MM.1S (cell line): Measurements from ENCODE around the gene LIX1.
"Not testable (repeated sequence)": the region's sequence is repeated elsewhere in the genome, so short reads cannot be mapped to it uniquely, and the experiment has no call there.

ENCODE experiments used
- DNase-seq: peaks from one replicate; pipeline ENCODE4 v3.0.0-alpha.2; 2015
- H2AFZ ChIP-seq: fragments of 300-600 bp; sonication (generic); 2 replicates; pipeline ENCODE4 v1.6.0; 2016; ENCODE audit warnings: antibody characterized with exemption, low read length
- H3F3A ChIP-seq: fragments of 300-600 bp; sonication (generic); 2 replicates; pipeline ENCODE4 v1.6.1; 2016; ENCODE audit warnings: mild to moderate bottlenecking, antibody characterized with exemption, low read length, moderate library complexity, mixed read lengths; ENCODE audit not compliant: insufficient read depth
- H3K27ac ChIP-seq: fragments of 300-600 bp; sonication (generic); 2 replicates; pipeline ENCODE4 v1.5.1; 2016; ENCODE audit warnings: mild to moderate bottlenecking, low read length
- H3K27me3 ChIP-seq: fragments of 300-600 bp; sonication (generic); replicated peaks from 2 replicates; pipeline ENCODE4 v1.6.0; 2016; ENCODE audit warnings: low read length; ENCODE audit not compliant: insufficient read depth
- H3K36me3 ChIP-seq: fragments of 300-600 bp; sonication (generic); replicated peaks from 2 replicates; pipeline ENCODE4 v1.6.1; 2016; ENCODE audit warnings: mild to moderate bottlenecking, low read length, mixed read lengths; ENCODE audit not compliant: insufficient read depth
- H3K4me1 ChIP-seq: fragments of 300-600 bp; sonication (generic); 2 replicates; pipeline ENCODE4 v1.6.1; 2016; ENCODE audit warnings: low read length, mixed read lengths
- H3K4me2 ChIP-seq: fragments of 300-600 bp; sonication (generic); 2 replicates; pipeline ENCODE4 v1.6.0; 2016; ENCODE audit warnings: low read depth, low read length
- H3K4me3 ChIP-seq: fragments of 300-600 bp; sonication (generic); 2 replicates; pipeline ENCODE4 v1.5.1; 2016; ENCODE audit warnings: low read length, mixed read lengths
- H3K79me2 ChIP-seq: fragments of 300-600 bp; sonication (generic); 2 replicates; pipeline ENCODE4 v1.6.1; 2016; ENCODE audit warnings: mixed run types, low read length, mixed read lengths
- H3K9ac ChIP-seq: fragments of 300-600 bp; sonication (generic); 2 replicates; pipeline ENCODE4 v1.6.1; 2016; ENCODE audit warnings: low read length, mixed read lengths
- H3K9me2 ChIP-seq: fragments of 300-600 bp; sonication (generic); replicated peaks from 2 replicates; pipeline ENCODE4 v1.6.1; 2016; ENCODE audit warnings: mild to moderate bottlenecking, low read length, mixed read lengths; ENCODE audit not compliant: insufficient read depth
- H3K9me3 ChIP-seq: fragments of 300-600 bp; sonication (generic); replicated peaks from 2 replicates; pipeline ENCODE4 v1.6.1; 2016; ENCODE audit warnings: mild to moderate bottlenecking, low read length, mixed read lengths; ENCODE audit not compliant: insufficient read depth
- H4K20me1 ChIP-seq: fragments of 300-600 bp; sonication (generic); 2 replicates; pipeline ENCODE4 v1.6.1; 2016; ENCODE audit warnings: mild to moderate bottlenecking, low read length, moderate library complexity, mixed read lengths; ENCODE audit not compliant: insufficient read depth
- EZH2 ChIP-seq: fragments of 300-600 bp; sonication (generic); optimal IDR thresholded peaks from 2 replicates; pipeline ENCODE3; 2017; ENCODE audit warnings: low read depth, mild to moderate bottlenecking, antibody characterized with exemption, low read length, mixed read lengths
- EZH2phosphoT487 ChIP-seq: fragments of 300-600 bp; sonication (generic); IDR thresholded peaks from 2 replicates; pipeline ENCODE4 v1.6.1; 2018; ENCODE audit warnings: antibody characterized with exemption, low read length
- TF ChIP-seq, protein P1 (sequence below): fragments of 300-600 bp; sonication (generic); IDR thresholded peaks from 2 replicates; pipeline ENCODE4 v1.5.1; 2016; ENCODE audit warnings: antibody characterized with exemption, low read length, mixed read lengths

LIX1 gene

GRCh38 chr5:97183100-97183929 lies 40.9 kb upstream of the LIX1 start, which contains the start of gene RIOK2:
TSS of gene RIOK2 (minus strand) at chr5:97183247. CDS start at chr5:97183191, 56 bp downstream.
- Histone ChIP-seq H4K20me1 (no peaks in the 10 kb centered on the region), H3K9ac (peak within 1 kb of the TSS; percentile 72), H3F3A (no peaks in the 10 kb centered on the region; the same call in 1 of the 2 replicates), H3K27ac (peak within 1 kb of the TSS; percentile 77), H3K4me2 (peak within 1 kb of the TSS; percentile 64), H2AFZ (peak within 1 kb of the TSS; percentile 89), H3K9me2 (no peaks in the 10 kb centered on the region), H3K9me3 (no peaks in the 10 kb centered on the region), H3K4me3 (peak within 1 kb of the TSS; percentile 90), H3K79me2 (peaks cover 37% of the 10 kb centered on the region), H3K4me1 (peaks cover 9% of the 10 kb centered on the region), H3K36me3 (no peaks in the 10 kb centered on the region), H3K27me3 (no peaks in the 10 kb centered on the region)
- DNase-seq: peak; percentile 98
- no peak for TF ChIP-seq EZH2
- TF ChIP-seq, protein P1, sequence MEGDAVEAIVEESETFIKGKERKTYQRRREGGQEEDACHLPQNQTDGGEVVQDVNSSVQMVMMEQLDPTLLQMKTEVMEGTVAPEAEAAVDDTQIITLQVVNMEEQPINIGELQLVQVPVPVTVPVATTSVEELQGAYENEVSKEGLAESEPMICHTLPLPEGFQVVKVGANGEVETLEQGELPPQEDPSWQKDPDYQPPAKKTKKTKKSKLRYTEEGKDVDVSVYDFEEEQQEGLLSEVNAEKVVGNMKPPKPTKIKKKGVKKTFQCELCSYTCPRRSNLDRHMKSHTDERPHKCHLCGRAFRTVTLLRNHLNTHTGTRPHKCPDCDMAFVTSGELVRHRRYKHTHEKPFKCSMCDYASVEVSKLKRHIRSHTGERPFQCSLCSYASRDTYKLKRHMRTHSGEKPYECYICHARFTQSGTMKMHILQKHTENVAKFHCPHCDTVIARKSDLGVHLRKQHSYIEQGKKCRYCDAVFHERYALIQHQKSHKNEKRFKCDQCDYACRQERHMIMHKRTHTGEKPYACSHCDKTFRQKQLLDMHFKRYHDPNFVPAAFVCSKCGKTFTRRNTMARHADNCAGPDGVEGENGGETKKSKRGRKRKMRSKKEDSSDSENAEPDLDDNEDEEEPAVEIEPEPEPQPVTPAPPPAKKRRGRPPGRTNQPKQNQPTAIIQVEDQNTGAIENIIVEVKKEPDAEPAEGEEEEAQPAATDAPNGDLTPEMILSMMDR: no peak

- H3K4me3 ChIP-seq: peak overlapping the region; percentile 90
- TF ChIP-seq EZH2phosphoT487: no peak
- TF ChIP-seq, protein P1: no peak
- TF ChIP-seq EZH2: no peak
- DNase-seq: no peak
- H3K9me3 ChIP-seq: no peaks in the 10 kb centered on the region
- H3K9me2 ChIP-seq: no peaks in the 10 kb centered on the region
- no peaks in the 10 kb centered on the region for H3K27me3 ChIP-seq
- H4K20me1 ChIP-seq: no peaks in the 10 kb centered on the region
- peak overlapping the region; percentile 64 for H3K4me2 ChIP-seq
- peak overlapping the region; percentile 77; the same call in 1 of the 2 replicates for H3K27ac ChIP-seq
- no peaks in the 10 kb centered on the region for H3K36me3 ChIP-seq
- H3K9ac ChIP-seq: peak overlapping the region; percentile 72
- H3K4me1 ChIP-seq: peaks cover 9% of the 10 kb centered on the region
- peaks cover 37% of the 10 kb centered on the region for H3K79me2 ChIP-seq
- peak overlapping the region; percentile 89 for H2AFZ ChIP-seq
- H3F3A ChIP-seq: no peaks in the 10 kb centered on the region; the same call in 1 of the 2 replicates
Observed at GRCh38 chr5:97182571-97183099, 40.2 kb upstream of the LIX1 start.

GRCh38 chr5:97181856-97182545 lies 39.6 kb upstream of the LIX1 start:
- Histone ChIP-seq H3K4me1 (peaks cover 9% of the 10 kb centered on the region), H3K9me2 (no peaks in the 10 kb centered on the region), H3K9ac (peak overlapping the region; percentile 72; the same call in 1 of the 2 replicates), H2AFZ (no peak overlapping the region), H3K4me2 (peak overlapping the region; percentile 64), H4K20me1 (no peaks in the 10 kb centered on the region), H3K27ac (no peak overlapping the region), H3F3A (no peaks in the 10 kb centered on the region; the same call in 1 of the 2 replicates), H3K4me3 (peak overlapping the region; percentile 90), H3K9me3 (no peaks in the 10 kb centered on the region), H3K79me2 (peaks cover 37% of the 10 kb centered on the region), H3K36me3 (no peaks in the 10 kb centered on the region; the same call in 1 of the 2 replicates), H3K27me3 (no peaks in the 10 kb centered on the region)
- DNase-seq: no peak
- TF ChIP-seq EZH2phosphoT487: no peak
- TF ChIP-seq, protein P1: no peak
- no peak for TF ChIP-seq EZH2

- H3K27ac ChIP-seq, H3K9ac ChIP-seq, H3K36me3 ChIP-seq, H3K4me2 ChIP-seq, H3K4me3 ChIP-seq, DNase-seq, H3K4me1 ChIP-seq, H2AFZ ChIP-seq, H4K20me1 ChIP-seq, H3K27me3 ChIP-seq, H3F3A ChIP-seq, H3K9me2 ChIP-seq, H3K9me3 ChIP-seq: not testable (repeated sequence)
- H3K79me2 ChIP-seq: peaks cover 37% of the 10 kb centered on the region
Observed at GRCh38 chr5:97179457-97179856, 37.0 kb upstream of the LIX1 start.
